Bladder microvascular endothelial cell (primary cell): ENCODE data around the gene CPM. TPM values are rescaled to one million over a fixed set of nuclear protein-coding genes. Genes with fewer than 3 reads are reported as not detected.

Experiments
- total RNA-seq: library from RNA; depleted of rRNA; stranded (reverse); fragments of >200 nt; gene quantifications from 2 replicates; pipeline ENCODE4 v1.2.3, GENCODE V29; 2014

CPM gene
- 1.1 and 2.9 TPM in 2 replicates for total RNA-seq

DNA sequence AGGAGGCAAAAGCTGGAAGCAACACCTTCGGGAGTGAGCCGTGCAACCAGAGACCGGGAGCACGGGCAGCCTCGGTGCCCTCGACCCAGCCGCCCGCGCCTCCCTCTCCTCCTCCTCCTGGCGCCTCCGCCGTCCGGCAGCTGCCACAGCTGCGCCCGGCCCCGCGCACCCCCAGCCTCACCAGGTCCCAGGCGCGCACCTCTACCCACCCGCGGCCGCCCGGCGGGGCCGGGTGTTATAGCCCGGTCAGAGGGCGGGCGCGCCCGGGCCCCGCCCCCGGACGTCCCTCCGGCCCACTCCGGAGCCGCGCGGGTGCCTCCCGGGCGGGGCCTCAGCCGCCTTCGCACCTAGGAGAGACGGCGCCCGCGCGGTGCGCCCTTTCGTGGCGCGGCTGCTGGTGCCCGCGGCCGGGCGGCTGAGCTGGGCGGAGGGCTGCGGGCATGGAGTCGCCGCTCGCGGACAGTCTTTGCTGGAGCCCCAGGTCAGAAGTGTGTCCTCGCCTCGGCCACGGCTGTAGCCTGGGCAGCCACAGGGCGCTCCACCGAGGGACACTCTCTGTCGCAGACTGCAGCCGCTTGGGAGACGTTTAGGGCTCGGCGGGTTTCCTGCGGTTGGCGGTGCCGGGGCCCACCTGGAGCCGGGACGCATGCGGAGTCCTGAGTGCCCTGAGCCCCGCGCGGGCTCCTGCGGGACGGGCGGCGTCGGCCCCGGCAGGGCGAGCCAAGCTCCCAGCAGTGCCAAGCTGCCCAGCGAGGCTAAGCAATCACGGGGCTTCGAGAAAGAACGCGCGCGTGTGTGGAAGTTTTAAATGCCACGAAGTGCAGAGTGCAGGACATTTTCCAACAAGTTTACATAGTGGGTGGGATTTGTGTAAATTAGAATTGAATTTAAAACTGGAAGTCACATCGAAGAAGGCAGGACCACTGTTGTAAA is at the start of gene CPM:
TSS of gene CPM (minus strand) at position 211 of the 933 bp plus-strand sequence. CDS start 334 bp downstream, outside the sequence.

DNA sequence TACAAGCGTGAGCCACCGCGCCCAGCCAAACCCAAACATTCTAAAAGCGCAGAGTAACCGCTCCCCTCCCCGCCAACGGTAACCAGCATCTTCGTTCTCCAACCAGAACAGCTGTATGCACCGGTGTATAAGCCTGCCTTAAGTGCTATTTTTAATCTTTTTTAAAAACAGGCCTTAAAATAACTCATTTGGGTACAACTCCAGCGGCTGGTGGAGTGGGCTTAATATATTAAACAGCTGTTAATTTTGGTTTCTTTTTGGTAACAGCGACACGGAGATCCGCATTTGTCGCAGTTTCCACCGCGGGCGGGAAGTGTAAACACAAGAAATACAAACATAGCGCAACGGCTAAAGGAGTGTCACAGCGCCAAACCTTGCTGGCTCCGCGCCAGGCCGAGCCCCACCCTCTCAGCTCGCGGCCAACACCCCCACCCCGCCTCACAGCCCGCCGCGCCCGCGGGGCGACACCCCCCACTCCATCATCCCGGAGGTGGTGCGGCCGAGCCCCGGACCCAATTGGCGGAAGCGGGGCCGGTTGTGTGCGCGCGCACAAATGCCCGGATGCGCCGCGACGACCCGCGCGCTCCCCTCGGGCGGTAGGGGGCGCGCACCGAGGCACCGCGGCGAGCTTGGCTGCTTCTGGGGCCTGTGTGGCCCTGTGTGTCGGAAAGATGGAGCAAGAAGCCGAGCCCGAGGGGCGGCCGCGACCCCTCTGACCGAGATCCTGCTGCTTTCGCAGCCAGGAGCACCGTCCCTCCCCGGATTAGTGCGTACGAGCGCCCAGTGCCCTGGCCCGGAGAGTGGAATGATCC is 125.2 kb downstream of the CPM start, which contains the start of gene MDM2:
TSS of gene MDM2 (plus strand) at position 602 of the 812 bp plus-strand sequence. CDS start 301 bp downstream, outside the sequence.

Other genes starting within 250 kb of the CPM start
- 37.9 and 60.2 TPM in 2 replicates for gene NUP107, start 246.2 kb downstream of the CPM start, total RNA-seq
- 1.9 and 5.0 TPM in 2 replicates for gene SLC35E3, start 187.0 kb downstream of the CPM start, total RNA-seq
- 213 and 415 TPM in 2 replicates for gene MDM2, start 125.0 kb downstream of the CPM start, total RNA-seq